T47D (cell line): ENCODE data around the gene THRAP3.

Source experiments
- DNase-seq, 2 experiments: peaks; one replicate each; pipeline versions ENCODE4 v3.0.0 to v3.0.0-alpha.2; 2011 to 2012; ENCODE audit warnings: low read depth in 1 of 2, low spot score in 1 of 2
- JUND ChIP-seq: IDR thresholded peaks from 2 replicates; pipeline ENCODE4 v1.6.1; 2012; ENCODE audit warnings: low read depth
- in situ Hi-C: cut with HindIII; loops from 2 replicates; pipeline ENCODE4 v1.10.0; 2016; ENCODE audit warnings: low sequenced_read_pairs, low pct_unique_long_range_greater_than_20kb

THRAP3 gene

DNA sequence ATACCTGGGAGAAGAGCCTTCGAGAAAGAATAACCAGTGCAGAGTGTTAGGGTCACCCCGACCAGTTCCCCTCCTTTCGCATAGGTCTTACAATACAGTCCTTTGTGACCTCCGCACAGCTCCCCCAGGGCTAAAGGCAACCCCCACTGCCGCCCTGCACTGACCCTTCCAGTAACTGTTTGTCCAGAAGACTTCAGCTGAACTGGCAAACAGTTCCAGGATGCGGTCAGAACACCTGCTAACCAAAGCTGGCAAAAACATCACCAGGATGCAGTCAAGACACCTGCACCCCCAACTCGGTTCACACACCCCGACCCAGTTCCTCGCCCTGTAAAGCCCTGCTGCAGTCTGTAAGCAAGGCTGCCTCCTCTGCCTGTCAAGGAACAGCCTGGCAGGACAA is 105.6 kb downstream of the THRAP3 start:
- peak in 1 of 2 experiments; percentile 67 for DNase-seq
- in situ Hi-C loops: no loop called here
- TF ChIP-seq JUND: no peak

GRCh38 chr1:36330940-36331339 is 106.7 kb downstream of the THRAP3 start:
- in situ Hi-C loops: no loop called here
- TF ChIP-seq JUND: no peak
- no peak for DNase-seq

DNA sequence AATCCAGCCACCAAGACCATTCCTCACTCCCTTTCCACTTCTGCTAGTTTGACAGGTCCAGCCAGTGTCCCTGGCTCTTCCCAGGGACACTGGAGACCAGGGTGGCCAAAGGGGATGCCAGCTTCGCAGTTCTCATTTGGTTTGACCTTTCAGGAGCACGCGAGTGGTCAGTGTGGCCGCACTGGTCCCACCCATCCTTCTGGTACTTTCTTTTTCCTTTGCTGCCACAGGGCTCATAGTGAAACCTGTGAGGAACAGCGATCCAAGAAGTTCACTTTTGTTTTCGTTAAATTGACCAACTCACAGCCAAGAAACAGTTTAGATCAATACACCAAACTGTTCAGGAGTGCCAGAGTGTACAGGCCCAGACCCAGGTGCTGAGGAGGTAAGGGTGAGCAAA is 113.6 kb downstream of the THRAP3 start:
- no peak for DNase-seq
- no peak for TF ChIP-seq JUND
- in situ Hi-C loops: no loop called here

- no peak for DNase-seq
- in situ Hi-C loops: no loop called here
- no peak for TF ChIP-seq JUND
These were observed 115.0 kb downstream of the THRAP3 start for GRCh38 chr1:36339215-36339614.

GRCh38 chr1:36339615-36340014 is 115.4 kb downstream of the THRAP3 start:
- in situ Hi-C loops: no loop called here
- no peak for DNase-seq

GRCh38 chr1:36341626-36342320 is 117.5 kb downstream of the THRAP3 start:
- DNase-seq: no peak
- TF ChIP-seq JUND: no peak
- in situ Hi-C loops: no loop called here

More at GRCh38 chr1:36339615-36340014, 115.4 kb downstream of the THRAP3 start:
- no peak for TF ChIP-seq JUND

DNA sequence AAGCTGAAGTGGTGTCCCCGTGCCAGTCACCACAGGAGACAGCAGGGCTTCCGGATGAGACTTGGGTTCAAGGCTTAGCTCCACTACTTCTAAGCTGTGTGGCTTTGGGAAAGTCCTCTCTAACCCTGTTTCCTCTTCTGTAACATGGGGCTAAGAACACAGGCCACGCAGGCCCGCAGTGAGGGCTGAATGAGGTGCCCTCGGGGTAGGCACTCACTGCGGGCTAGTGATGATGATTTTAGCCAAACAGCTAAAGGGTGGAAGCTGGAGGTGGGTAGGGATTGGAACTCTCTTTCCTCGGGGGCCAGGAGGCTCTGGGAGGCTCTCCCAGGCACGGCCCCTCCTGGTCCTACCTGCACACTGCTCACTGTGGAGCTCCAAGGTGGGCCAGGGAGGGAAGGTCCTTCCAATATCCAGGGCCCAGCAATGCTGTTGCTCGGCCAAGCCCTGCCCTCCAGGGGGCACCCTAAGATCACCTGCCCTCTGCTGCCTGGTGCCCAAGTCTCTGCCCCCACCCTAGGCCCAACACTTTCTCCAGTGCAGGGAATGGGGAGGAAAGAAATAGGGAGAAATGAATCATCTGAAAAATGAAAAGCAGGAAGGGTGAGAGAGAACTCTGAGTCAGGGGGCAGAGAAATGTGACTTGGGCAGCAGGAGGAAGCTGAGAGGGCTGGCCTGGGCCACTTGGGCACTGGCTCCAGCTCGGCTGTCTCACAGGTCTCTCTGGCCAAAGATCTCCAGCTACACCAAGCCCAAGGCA is 118.4 kb downstream of the THRAP3 start:
- in situ Hi-C loops: no loop called here
- no peak for TF ChIP-seq JUND
- DNase-seq: peak in 1 of 2 experiments; percentile 42

- no peak for TF ChIP-seq JUND
- in situ Hi-C loops: no loop called here
- DNase-seq: no peak
These were observed 119.6 kb downstream of the THRAP3 start for GRCh38 chr1:36343651-36344394.

GRCh38 chr1:36344395-36344680 is 120.1 kb downstream of the THRAP3 start:
- in situ Hi-C loops: no loop called here
- no peak for DNase-seq
- TF ChIP-seq JUND: no peak

DNA sequence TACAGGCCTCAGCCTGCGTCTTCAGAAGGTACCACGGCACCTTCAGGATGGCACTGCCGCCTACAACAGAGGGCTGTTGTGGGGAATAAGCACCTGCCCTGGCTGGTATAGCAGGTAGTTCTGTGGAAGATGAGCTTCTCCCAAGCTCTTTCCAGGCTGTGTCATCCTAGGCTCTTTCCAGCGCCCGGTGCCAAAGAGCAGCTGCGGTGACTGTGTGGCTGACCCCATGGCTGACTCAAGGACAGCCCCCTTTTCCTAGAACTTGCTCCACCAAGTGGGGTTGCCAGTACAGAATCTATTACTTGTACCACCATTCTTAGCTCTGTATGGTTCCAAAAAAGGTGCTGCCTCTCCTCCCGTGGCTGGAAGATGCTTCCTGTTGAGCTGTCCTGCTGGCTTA is 121.1 kb downstream of the THRAP3 start:
- no peak for DNase-seq
- no peak for TF ChIP-seq JUND
- in situ Hi-C loops: no loop called here

- in situ Hi-C loops: no loop called here
- DNase-seq: no peak
- no peak for TF ChIP-seq JUND
These were observed 122.6 kb downstream of the THRAP3 start for GRCh38 chr1:36346741-36347370.

DNA sequence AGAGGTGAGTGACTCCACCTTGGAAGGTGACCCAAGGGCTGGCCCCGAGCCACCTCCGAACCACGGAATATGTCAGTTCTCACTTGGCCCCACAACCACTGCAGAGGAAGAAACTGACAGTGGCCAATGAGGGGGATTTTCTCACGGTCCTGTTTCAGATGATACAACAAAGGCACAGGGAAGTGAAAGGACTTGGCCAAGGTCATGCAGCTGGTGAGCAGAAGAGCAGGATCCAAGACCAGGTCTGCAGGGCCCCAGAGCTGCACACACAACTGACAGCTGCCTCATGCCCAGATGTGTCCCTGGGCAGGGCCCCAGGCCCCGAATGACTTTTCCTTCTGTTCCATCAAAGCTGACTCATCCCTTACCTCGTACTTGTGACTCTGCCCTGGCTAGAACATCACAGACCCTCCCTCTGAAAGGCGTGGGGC is 125.0 kb downstream of the THRAP3 start:
- TF ChIP-seq JUND: no peak
- DNase-seq: no peak
- in situ Hi-C loops: no loop called here
